Esophagus muscularis mucosa (tissue), 4 donors: ENCODE results near the gene SFXN4. TPM values are rescaled to one million over a fixed set of nuclear protein-coding genes. Genes with fewer than 3 reads are reported as not detected.

Source experiments
- DNase-seq: peaks from one replicate; pipeline ENCODE4 v3.0.0-alpha.2; 2017; ENCODE audit errors: extremely low spot score
- H3K27ac ChIP-seq, 4 donors: fragments of 200-600 bp; sonication (generic); replicated peaks in 1 of 4; 1 replicate in 3 of 4; 2 replicates in 1 of 4; pipeline ENCODE4 v1.5.1; 2016 to 2019; ENCODE audit warnings: mild to moderate bottlenecking in 1 of 4
- H3K27me3 ChIP-seq, 4 donors: fragments of 200-600 bp; sonication (generic); one replicate each; pipeline versions ENCODE4 v1.5.1 to v1.6.0; 2016 to 2019
- H3K36me3 ChIP-seq, 4 donors: fragments of 200-600 bp; sonication (generic); one replicate each; pipeline ENCODE4 v1.5.1; 2016 to 2019
- H3K4me1 ChIP-seq, 4 donors: fragments of 200-600 bp; sonication (generic); one replicate each; pipeline ENCODE4 v1.5.1; 2016 to 2019
- H3K4me3 ChIP-seq, 4 donors: fragments of 200-600 bp; sonication (generic); 1 replicate in 2 of 4; 2 replicates in 2 of 4; pipeline ENCODE4 v1.5.1; 2016 to 2019; ENCODE audit warnings: mild to moderate bottlenecking in 4 of 4, moderate library complexity in 1 of 4
- H3K9me3 ChIP-seq, 4 donors: fragments of 200-600 bp; sonication (generic); 1 replicate in 3 of 4; 2 replicates in 1 of 4; pipeline ENCODE4 v1.5.1; 2016 to 2019
- CTCF ChIP-seq, 3 experiments: fragments of 200-600 bp in 2 of 3; fragments of 450-650 bp in 1 of 3; sonication (generic) in 2 of 3; IDR thresholded peaks; one replicate each; pipeline ENCODE4 v1.5.1; 2017 to 2019; ENCODE audit warnings: antibody characterized with exemption in 3 of 3, mild to moderate bottlenecking in 2 of 3, moderate library complexity in 1 of 3
- EP300 ChIP-seq: sonication (generic); formaldehyde crosslinking; IDR thresholded peaks from one replicate; pipeline ENCODE4 v1.6.1; 2017; ENCODE audit warnings: antibody characterized with exemption
- POLR2A ChIP-seq: fragments of 450-650 bp; IDR thresholded peaks from one replicate; pipeline ENCODE4 v1.6.1; 2017; ENCODE audit warnings: antibody characterized with exemption, moderate library complexity, mild to moderate bottlenecking, low read depth
- POLR2AphosphoS5 ChIP-seq, 2 donors: sonication (generic); formaldehyde crosslinking; IDR thresholded peaks; one replicate each; pipeline ENCODE4 v1.6.1; 2017; ENCODE audit warnings: antibody characterized with exemption in 2 of 2
- WGBS: methylation state at CpG from one replicate; pipeline ENCODE4 v1.1.5; 2018; 5-methylcytosine and 5-hydroxymethylcytosine counted together
- intact Hi-C: fragments of 100-400 bp; cut with DNase I; formaldehyde crosslinking; loops from one replicate; pipeline ENCODE4 v1.15.1; 2023
- total RNA-seq, 4 donors: library from RNA; depleted of rRNA; stranded (reverse); fragments of >200 nt; gene quantifications; one replicate each; pipeline versions ENCODE4 v1.1.0 to v1.2.1, GENCODE V29; 2016

SFXN4 gene
- total RNA-seq: 10 to 100 TPM; 14.1 to 39.9 (median 17.8) TPM

- Histone ChIP-seq H3K4me1 (peaks cover 12 to 36% (median 30%) of the 10 kb centered on the region in 4 donors), H3K36me3 (peaks cover 26 to 38% (median 30%) of the 10 kb centered on the region in 4 donors), H3K9me3 (no peaks in the 10 kb centered on the region), H3K27ac (peak within 1 kb of the TSS; percentile 88 to 93 (median 92)), H3K4me3 (peak within 1 kb of the TSS; percentile 70 to 84 (median 78)), H3K27me3 (no peaks in the 10 kb centered on the region)
- 4% methylated on average over 36 of the region's 90 CpGs for WGBS
- peak; percentile 61 to 90 for TF ChIP-seq POLR2AphosphoS5 (IDR thresholded peaks at IDR 0.05)
- TF ChIP-seq POLR2A: peak; percentile 70
- TF ChIP-seq EP300: no peak
- TF ChIP-seq CTCF (IDR thresholded peaks at IDR 0.05): peak in 2 of 3 experiments; percentile 9 to 12
- intact Hi-C loops: no loop called here
- peak; percentile 94 for DNase-seq
These were observed at the start of gene SFXN4 for GRCh38 chr10:119165171-119166117. SFXN4 (minus strand) TSS chr10:119165714; CDS start chr10:119165647, 67 bp downstream.

GRCh38 chr10:119211625-119212441, 46.3 kb upstream of the SFXN4 start:
- Histone ChIP-seq H3K4me3 (peak overlapping the region; percentile 5 to 74 (median 32)), H3K27ac (peak overlapping the region; percentile 97 to 100 (median 98)), H3K4me1 (peaks cover 40 to 82% (median 76%) of the 10 kb centered on the region in 4 donors), H3K27me3 (no peaks in the 10 kb centered on the region), H3K9me3 (no peaks in the 10 kb centered on the region), H3K36me3 (peaks cover 0 to 4% (median 0%) of the 10 kb centered on the region in 4 donors)
- 17% methylated on average over 11 of the region's 12 CpGs for WGBS
- no peak for DNase-seq
- TF ChIP-seq POLR2AphosphoS5 (IDR thresholded peaks at IDR 0.05) (no peak), CTCF (IDR thresholded peaks at IDR 0.05) (no peak), POLR2A (no peak), EP300 (no peak)
- intact Hi-C loops: no loop called here

GRCh38 chr10:119211176-119211575, 45.7 kb upstream of the SFXN4 start:
- no peak for TF ChIP-seq CTCF (IDR thresholded peaks at IDR 0.05)
- TF ChIP-seq POLR2AphosphoS5 (IDR thresholded peaks at IDR 0.05): peak in 1 of 2 donors; percentile 14
- no peak for TF ChIP-seq EP300
- TF ChIP-seq POLR2A: no peak
- DNase-seq: no peak
- 38% methylated on average over 3 of the region's 3 CpGs for WGBS
- Histone ChIP-seq H3K9me3 (no peaks in the 10 kb centered on the region), H3K27me3 (no peaks in the 10 kb centered on the region), H3K4me3 (peak overlapping the region; percentile 5 to 74 (median 32)), H3K36me3 (peaks cover 0 to 4% (median 0%) of the 10 kb centered on the region in 4 donors), H3K27ac (peak overlapping the region; percentile 97 to 100 (median 98)), H3K4me1 (peaks cover 44 to 84% (median 76%) of the 10 kb centered on the region in 4 donors)
- intact Hi-C loops: no loop called here

- H3K27ac ChIP-seq: peak overlapping the region; percentile 97 to 100 (median 98)
- peaks cover 0 to 4% (median 0%) of the 10 kb centered on the region in 4 donors for H3K36me3 ChIP-seq
- intact Hi-C loops: no loop called here
- H3K27me3 ChIP-seq: no peaks in the 10 kb centered on the region
- 50% methylated on average over 2 of the region's 2 CpGs for WGBS
- no peaks in the 10 kb centered on the region for H3K9me3 ChIP-seq
- no peak for DNase-seq
- TF ChIP-seq EP300 (no peak), POLR2AphosphoS5 (IDR thresholded peaks at IDR 0.05) (no peak), CTCF (IDR thresholded peaks at IDR 0.05) (no peak)
- H3K4me3 ChIP-seq: peak overlapping the region in 2 of 4 donors; percentile 20 to 74
- peaks cover 48 to 84% (median 79%) of the 10 kb centered on the region in 4 donors for H3K4me1 ChIP-seq
These were observed 45.1 kb upstream of the SFXN4 start for GRCh38 chr10:119210633-119211032.
